ENCODE data around the gene PEG3. TPM values are rescaled to one million over a fixed set of nuclear protein-coding genes. Genes with fewer than 3 reads are reported as not detected.

PEG3 gene
- total RNA-seq, 1 experiment from 2014 or later, result 0.09 TPM

DNA sequence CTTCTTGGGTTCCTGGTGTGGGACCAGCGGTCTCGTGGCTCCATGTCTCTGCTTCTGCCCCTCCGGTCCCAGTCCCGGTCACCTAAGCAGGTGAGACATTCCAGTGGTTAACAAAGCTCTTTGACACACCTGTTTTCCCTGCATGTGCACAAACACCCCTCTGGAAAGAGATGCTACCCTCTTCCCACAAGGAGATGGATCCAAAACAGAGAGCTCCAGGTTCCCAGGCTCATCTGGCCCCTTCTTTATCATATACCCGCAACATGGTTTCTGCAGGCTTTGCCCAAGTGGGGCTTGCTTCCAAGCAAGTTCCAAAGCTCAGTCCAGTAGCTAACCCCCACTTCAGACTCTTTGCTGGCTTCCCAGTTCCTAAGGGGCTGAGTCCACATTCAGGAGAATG is 17.8 kb downstream of the PEG3 start:
- no peak for DNase-seq
- no peak overlapping the region for H3K27ac Mint-ChIP-seq (ENCODE audit: unreplicated experiment)
- CTCF ChIA-PET, result no interaction called here
- H3K4me1 Mint-ChIP-seq (ENCODE audit: low read depth, unreplicated experiment), result no peaks in the 10 kb centered on the region
- no peaks in the 10 kb centered on the region for H3K27me3 Mint-ChIP-seq (ENCODE audit: unreplicated experiment)
- intact Hi-C loops (cut with micrococcal nuclease; ENCODE audit: unreplicated experiment), result no loop called here
- TF ChIP-seq, protein P1, sequence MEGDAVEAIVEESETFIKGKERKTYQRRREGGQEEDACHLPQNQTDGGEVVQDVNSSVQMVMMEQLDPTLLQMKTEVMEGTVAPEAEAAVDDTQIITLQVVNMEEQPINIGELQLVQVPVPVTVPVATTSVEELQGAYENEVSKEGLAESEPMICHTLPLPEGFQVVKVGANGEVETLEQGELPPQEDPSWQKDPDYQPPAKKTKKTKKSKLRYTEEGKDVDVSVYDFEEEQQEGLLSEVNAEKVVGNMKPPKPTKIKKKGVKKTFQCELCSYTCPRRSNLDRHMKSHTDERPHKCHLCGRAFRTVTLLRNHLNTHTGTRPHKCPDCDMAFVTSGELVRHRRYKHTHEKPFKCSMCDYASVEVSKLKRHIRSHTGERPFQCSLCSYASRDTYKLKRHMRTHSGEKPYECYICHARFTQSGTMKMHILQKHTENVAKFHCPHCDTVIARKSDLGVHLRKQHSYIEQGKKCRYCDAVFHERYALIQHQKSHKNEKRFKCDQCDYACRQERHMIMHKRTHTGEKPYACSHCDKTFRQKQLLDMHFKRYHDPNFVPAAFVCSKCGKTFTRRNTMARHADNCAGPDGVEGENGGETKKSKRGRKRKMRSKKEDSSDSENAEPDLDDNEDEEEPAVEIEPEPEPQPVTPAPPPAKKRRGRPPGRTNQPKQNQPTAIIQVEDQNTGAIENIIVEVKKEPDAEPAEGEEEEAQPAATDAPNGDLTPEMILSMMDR (IDR thresholded peaks at IDR 0.05; ENCODE audit: unreplicated experiment), result no peak
- no TSS peak for BruUV-seq (replicated peaks)
- H3K36me3 Mint-ChIP-seq (ENCODE audit: insufficient read depth, unreplicated experiment), result no peaks in the 10 kb centered on the region
- H3K9me3 Mint-ChIP-seq (ENCODE audit: low read depth, unreplicated experiment), result peaks cover 23% of the 10 kb centered on the region
- H3K4me3 Mint-ChIP-seq (ENCODE audit: low read depth, unreplicated experiment), result no peak overlapping the region

DNA sequence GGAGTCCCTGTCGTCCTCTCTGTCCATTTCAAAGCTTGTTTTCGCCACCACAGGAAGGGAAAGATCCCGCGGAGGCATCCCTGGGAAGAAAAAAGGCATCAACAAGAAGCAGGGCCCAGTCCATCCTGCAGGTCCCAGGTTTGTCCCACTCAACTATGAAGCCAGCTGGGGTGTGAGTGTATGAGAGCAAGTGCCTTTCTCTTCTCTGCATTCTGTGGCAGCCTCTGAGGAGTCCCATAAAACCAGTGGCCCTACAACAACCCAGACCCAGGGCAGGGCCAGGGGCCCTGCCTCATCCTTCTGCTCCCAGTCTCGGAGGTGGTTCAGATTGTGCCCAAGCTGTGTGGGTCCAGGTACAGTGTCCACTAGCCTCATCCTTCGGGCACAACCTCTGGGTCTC is 18.9 kb downstream of the PEG3 start:
- CTCF ChIA-PET, result interaction anchor here (0.6 kb wide), 1 partner anchor 39 kb away, joined by 5 read pairs; no protein-coding TSS in a partner anchor
- Mint-ChIP-seq H3K36me3 (ENCODE audit: insufficient read depth, unreplicated experiment) (no peaks in the 10 kb centered on the region), H3K4me1 (ENCODE audit: low read depth, unreplicated experiment) (no peaks in the 10 kb centered on the region), H3K9me3 (ENCODE audit: low read depth, unreplicated experiment) (peaks cover 28% of the 10 kb centered on the region), H3K4me3 (ENCODE audit: low read depth, unreplicated experiment) (no peak overlapping the region), H3K27ac (ENCODE audit: unreplicated experiment) (no peak overlapping the region), H3K27me3 (ENCODE audit: unreplicated experiment) (no peaks in the 10 kb centered on the region)
- BruUV-seq (replicated peaks), result no TSS peak
- no peak for DNase-seq
- intact Hi-C loops (cut with micrococcal nuclease; ENCODE audit: unreplicated experiment), result no loop called here
- TF ChIP-seq, protein P1 (IDR thresholded peaks at IDR 0.05; ENCODE audit: unreplicated experiment), result no peak

DNA sequence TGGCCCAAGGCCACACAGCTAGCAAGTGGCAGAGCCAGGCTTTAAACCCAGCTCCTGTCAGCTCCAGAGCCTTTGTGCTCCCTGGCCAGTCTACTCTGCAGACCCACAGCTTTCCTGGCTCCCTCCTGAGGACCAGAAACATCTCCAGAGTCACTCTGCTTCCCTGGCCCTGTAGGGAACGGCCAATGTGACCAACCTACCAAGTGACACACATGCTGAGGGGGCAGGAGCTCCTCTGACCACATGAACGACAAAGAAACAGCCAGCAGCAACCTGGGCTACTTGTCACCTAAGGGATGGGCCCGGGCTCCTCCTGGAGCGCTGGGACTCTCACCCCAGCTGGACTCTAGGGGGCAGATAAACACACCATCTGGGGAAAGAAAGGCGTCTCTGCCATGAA is 19.3 kb downstream of the PEG3 start:
- TF ChIP-seq, protein P1 (IDR thresholded peaks at IDR 0.05; ENCODE audit: unreplicated experiment), result no peak
- Mint-ChIP-seq H3K27ac (ENCODE audit: unreplicated experiment) (no peak overlapping the region), H3K4me3 (ENCODE audit: low read depth, unreplicated experiment) (no peak overlapping the region), H3K36me3 (ENCODE audit: insufficient read depth, unreplicated experiment) (no peaks in the 10 kb centered on the region), H3K4me1 (ENCODE audit: low read depth, unreplicated experiment) (no peaks in the 10 kb centered on the region), H3K27me3 (ENCODE audit: unreplicated experiment) (no peaks in the 10 kb centered on the region), H3K9me3 (ENCODE audit: low read depth, unreplicated experiment) (peaks cover 31% of the 10 kb centered on the region)
- intact Hi-C loops (cut with micrococcal nuclease; ENCODE audit: unreplicated experiment), result no loop called here
- no TSS peak for BruUV-seq (replicated peaks)
- no peak for DNase-seq
- CTCF ChIA-PET, result interaction anchor here (0.6 kb wide), 1 partner anchor 39 kb away, joined by 5 read pairs; no protein-coding TSS in a partner anchor

DNA sequence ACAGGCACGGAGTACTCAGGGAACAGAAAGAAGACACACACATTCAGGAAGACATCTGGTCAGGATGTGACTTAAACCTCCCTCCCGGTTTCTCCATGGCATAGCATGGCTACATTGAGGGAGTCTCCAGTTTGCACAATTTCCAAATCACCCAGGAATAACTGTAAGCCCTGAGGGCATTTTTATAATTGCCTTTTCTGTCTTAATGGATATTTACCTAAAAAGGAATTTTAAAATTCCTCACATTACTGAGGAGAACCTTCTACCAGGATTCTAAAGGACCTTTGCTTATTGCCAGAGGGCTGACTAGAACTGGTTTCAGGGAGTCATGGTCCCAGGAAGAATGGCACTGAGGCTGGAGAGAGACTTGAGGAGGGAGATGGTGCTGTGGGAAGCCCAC is 21.4 kb downstream of the PEG3 start:
- Mint-ChIP-seq H3K4me1 (ENCODE audit: low read depth, unreplicated experiment) (no peaks in the 10 kb centered on the region), H3K27me3 (ENCODE audit: unreplicated experiment) (no peaks in the 10 kb centered on the region), H3K4me3 (ENCODE audit: low read depth, unreplicated experiment) (no peak overlapping the region), H3K36me3 (ENCODE audit: insufficient read depth, unreplicated experiment) (no peaks in the 10 kb centered on the region), H3K9me3 (ENCODE audit: low read depth, unreplicated experiment) (peaks cover 31% of the 10 kb centered on the region), H3K27ac (ENCODE audit: unreplicated experiment) (no peak overlapping the region)
- CTCF ChIA-PET, result no interaction called here
- intact Hi-C loops (cut with micrococcal nuclease; ENCODE audit: unreplicated experiment), result no loop called here
- TF ChIP-seq, protein P1 (IDR thresholded peaks at IDR 0.05; ENCODE audit: unreplicated experiment), result no peak
- DNase-seq, result no peak
- no TSS peak for BruUV-seq (replicated peaks)
